Activated T-helper 17 cell treated with anti-CD3 and anti-CD28 coated beads, Interleukin-2, amount 50 U/mL, for 72 hours (primary cell): ENCODE data around the gene JOSD2. TPM values are rescaled to one million over a fixed set of nuclear protein-coding genes. Genes with fewer than 3 reads are reported as not detected.

Experiments used
- ATAC-seq: fragments of 150-1000 bp; cut with Tn5 transposase; replicated peaks from 2 replicates; pipeline ENCODE4 v1.10.0; 2021; ENCODE audit warnings: mild to moderate bottlenecking, moderate library complexity
- H3K27ac Mint-ChIP-seq: one replicate; pipeline ENCODE4 v1.8.0; 2022; ENCODE audit warnings: mixed read lengths
- H3K27me3 Mint-ChIP-seq: one replicate; pipeline ENCODE4 v1.8.0; 2022; ENCODE audit warnings: mixed read lengths
- H3K36me3 Mint-ChIP-seq: one replicate; pipeline ENCODE4 v1.8.0; 2022; ENCODE audit warnings: low read depth, mild to moderate bottlenecking, mixed read lengths
- H3K4me1 Mint-ChIP-seq: one replicate; pipeline ENCODE4 v1.8.0; 2022; ENCODE audit warnings: mixed read lengths
- H3K4me3 Mint-ChIP-seq: one replicate; pipeline ENCODE4 v1.8.0; 2022; ENCODE audit warnings: mild to moderate bottlenecking, mixed read lengths
- H3K9me3 Mint-ChIP-seq: one replicate; pipeline ENCODE4 v1.8.0; 2022; ENCODE audit warnings: mixed read lengths
- total RNA-seq, 2 donors: library from RNA; stranded (reverse); gene quantifications; one replicate each; pipeline ENCODE4 v1.2.3, GENCODE V29; 2022

The JOSD2 gene
- total RNA-seq, 2 donors from 2014 or later, result 37.5 to 45.8 TPM

DNA sequence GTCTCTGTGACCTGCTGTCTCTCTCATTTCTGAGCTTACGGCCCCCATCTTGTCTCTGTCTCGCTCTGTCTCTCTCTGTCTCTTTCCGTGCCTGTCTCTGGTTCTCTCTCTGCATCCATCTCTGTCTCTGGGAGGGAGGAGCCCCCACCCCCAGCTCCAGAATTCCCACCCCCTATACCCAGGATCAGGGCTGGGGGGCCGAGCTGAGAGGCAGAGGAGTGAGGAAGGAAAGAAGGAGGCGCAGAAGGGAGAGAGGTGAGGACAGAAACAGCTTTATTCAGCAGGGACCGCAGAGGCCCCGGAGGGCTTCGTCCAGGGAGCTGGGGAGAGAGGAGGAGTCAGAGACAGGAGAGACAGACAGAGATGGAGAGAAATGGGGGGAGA is 14.0 kb downstream of the JOSD2 start:
- Mint-ChIP-seq H3K27ac (no peak overlapping the region), H3K4me1 (peaks cover 12% of the 10 kb centered on the region), H3K4me3 (no peak overlapping the region), H3K9me3 (no peaks in the 10 kb centered on the region), H3K36me3 (no peaks in the 10 kb centered on the region), H3K27me3 (no peaks in the 10 kb centered on the region)
- ATAC-seq, result no peak

GRCh38 chr19:50496189-50497021 is 14.6 kb downstream of the JOSD2 start:
- Mint-ChIP-seq H3K27ac (no peak overlapping the region), H3K27me3 (no peaks in the 10 kb centered on the region), H3K4me1 (peaks cover 18% of the 10 kb centered on the region), H3K4me3 (no peak overlapping the region), H3K36me3 (no peaks in the 10 kb centered on the region), H3K9me3 (no peaks in the 10 kb centered on the region)
- ATAC-seq, result no peak

DNA sequence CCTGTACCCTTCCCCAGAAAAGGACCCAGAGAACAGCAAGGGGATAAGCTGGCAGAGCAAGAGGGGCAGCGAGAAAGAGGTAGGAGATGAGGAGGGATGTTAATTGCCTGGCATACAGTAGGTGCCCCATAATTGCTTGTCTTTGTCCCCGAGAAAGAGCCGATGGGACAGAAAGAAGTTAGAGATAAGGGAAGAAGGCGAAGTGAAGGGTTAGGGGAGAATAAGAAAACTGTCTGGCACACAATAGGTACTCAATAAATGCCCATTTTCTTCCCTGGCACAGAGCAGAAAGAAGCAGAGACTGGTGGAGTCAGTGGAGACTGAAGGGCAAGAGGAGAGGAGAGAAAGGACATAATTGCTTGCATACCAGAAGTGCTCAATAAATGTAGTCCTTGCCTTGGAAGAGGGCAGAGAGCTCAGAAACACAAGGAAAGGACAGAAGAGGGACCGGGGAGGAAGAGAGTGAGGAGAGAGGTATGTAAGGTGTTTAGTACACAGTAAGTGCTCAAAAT is 15.9 kb downstream of the JOSD2 start:
- H3K9me3 Mint-ChIP-seq, result no peaks in the 10 kb centered on the region
- H3K4me1 Mint-ChIP-seq, result peaks cover 27% of the 10 kb centered on the region
- H3K27me3 Mint-ChIP-seq, result no peaks in the 10 kb centered on the region
- H3K4me3 Mint-ChIP-seq, result no peak overlapping the region
- H3K27ac Mint-ChIP-seq, result peak overlapping the region; percentile 73
- ATAC-seq, result no peak
- no peaks in the 10 kb centered on the region for H3K36me3 Mint-ChIP-seq

GRCh38 chr19:50494186-50495019 is 16.6 kb downstream of the JOSD2 start:
- Mint-ChIP-seq H3K9me3 (no peaks in the 10 kb centered on the region), H3K27ac (peak overlapping the region; percentile 73), H3K36me3 (no peaks in the 10 kb centered on the region), H3K27me3 (no peaks in the 10 kb centered on the region), H3K4me1 (peaks cover 31% of the 10 kb centered on the region), H3K4me3 (no peak overlapping the region)
- ATAC-seq, result no peak

DNA sequence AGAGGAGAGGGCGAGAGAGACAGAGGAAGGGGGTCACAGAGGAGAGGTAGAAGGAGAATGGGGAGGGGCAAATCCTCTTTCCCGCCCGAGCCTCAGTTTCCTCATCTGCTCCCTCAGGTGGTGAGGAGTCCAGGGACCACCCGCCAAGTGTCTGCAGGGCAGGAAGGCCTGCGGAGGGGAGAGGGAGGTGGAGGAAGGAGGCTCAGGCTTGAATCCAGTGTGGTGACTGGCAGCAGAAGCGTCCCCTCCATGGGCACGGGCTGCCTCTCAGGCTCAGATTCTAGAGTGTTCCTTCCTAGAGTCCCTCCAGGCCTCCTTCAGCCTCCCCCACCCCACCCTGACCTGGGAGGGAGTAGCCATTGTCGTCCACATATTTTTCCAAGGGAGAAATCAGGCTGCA is 17.8 kb downstream of the JOSD2 start:
- Mint-ChIP-seq H3K9me3 (no peaks in the 10 kb centered on the region), H3K36me3 (no peaks in the 10 kb centered on the region), H3K4me3 (no peak overlapping the region), H3K27ac (no peak overlapping the region), H3K27me3 (no peaks in the 10 kb centered on the region), H3K4me1 (peaks cover 38% of the 10 kb centered on the region)
- no peak for ATAC-seq

GRCh38 chr19:50492303-50493052 is 18.5 kb downstream of the JOSD2 start:
- Mint-ChIP-seq H3K4me3 (peak overlapping the region; percentile 34), H3K36me3 (no peaks in the 10 kb centered on the region), H3K9me3 (no peaks in the 10 kb centered on the region), H3K4me1 (peaks cover 38% of the 10 kb centered on the region), H3K27me3 (no peaks in the 10 kb centered on the region), H3K27ac (peak overlapping the region; percentile 71)
- ATAC-seq, result peak; percentile 84

GRCh38 chr19:50490991-50491472 is 20.0 kb downstream of the JOSD2 start:
- no peaks in the 10 kb centered on the region for H3K9me3 Mint-ChIP-seq
- peaks cover 7% of the 10 kb centered on the region for H3K36me3 Mint-ChIP-seq
- H3K4me3 Mint-ChIP-seq, result no peak overlapping the region
- H3K27ac Mint-ChIP-seq, result peak overlapping the region; percentile 71
- H3K4me1 Mint-ChIP-seq, result peaks cover 38% of the 10 kb centered on the region
- ATAC-seq, result no peak
- no peaks in the 10 kb centered on the region for H3K27me3 Mint-ChIP-seq

DNA sequence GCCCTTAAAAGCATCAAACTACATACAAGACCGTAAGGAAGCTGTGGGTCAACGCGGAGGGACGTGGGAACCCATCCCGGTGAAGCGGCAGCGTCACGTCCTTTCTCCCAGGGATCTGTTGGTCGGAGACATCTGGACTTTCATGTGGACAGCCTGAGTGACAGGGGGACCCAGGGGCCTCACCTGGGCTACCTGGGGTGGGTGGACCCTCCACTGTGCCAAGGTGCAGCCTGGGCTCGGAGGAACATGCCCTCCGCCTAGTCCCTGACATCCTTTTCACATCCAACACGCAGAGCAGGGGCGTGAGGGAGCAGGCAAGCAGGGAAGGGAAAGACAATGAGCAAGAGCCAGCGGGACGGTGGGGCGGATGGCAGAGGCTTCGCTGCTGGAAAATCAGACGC is 20.6 kb downstream of the JOSD2 start:
- peaks cover 11% of the 10 kb centered on the region for H3K36me3 Mint-ChIP-seq
- H3K4me3 Mint-ChIP-seq, result no peak overlapping the region
- H3K27me3 Mint-ChIP-seq, result no peaks in the 10 kb centered on the region
- H3K9me3 Mint-ChIP-seq, result no peaks in the 10 kb centered on the region
- ATAC-seq, result no peak
- H3K4me1 Mint-ChIP-seq, result peaks cover 38% of the 10 kb centered on the region
- peak overlapping the region; percentile 71 for H3K27ac Mint-ChIP-seq

GRCh38 chr19:50489461-50490011 is 21.5 kb downstream of the JOSD2 start:
- H3K36me3 Mint-ChIP-seq, result peaks cover 20% of the 10 kb centered on the region
- H3K9me3 Mint-ChIP-seq, result no peaks in the 10 kb centered on the region
- H3K27me3 Mint-ChIP-seq, result no peaks in the 10 kb centered on the region
- H3K4me1 Mint-ChIP-seq, result peaks cover 36% of the 10 kb centered on the region
- H3K4me3 Mint-ChIP-seq, result no peak overlapping the region
- H3K27ac Mint-ChIP-seq, result peak overlapping the region; percentile 64
- no peak for ATAC-seq

GRCh38 chr19:50488389-50489194 is 22.4 kb downstream of the JOSD2 start:
- Mint-ChIP-seq H3K36me3 (peaks cover 29% of the 10 kb centered on the region), H3K27me3 (no peaks in the 10 kb centered on the region), H3K27ac (peak overlapping the region; percentile 64)

DNA sequence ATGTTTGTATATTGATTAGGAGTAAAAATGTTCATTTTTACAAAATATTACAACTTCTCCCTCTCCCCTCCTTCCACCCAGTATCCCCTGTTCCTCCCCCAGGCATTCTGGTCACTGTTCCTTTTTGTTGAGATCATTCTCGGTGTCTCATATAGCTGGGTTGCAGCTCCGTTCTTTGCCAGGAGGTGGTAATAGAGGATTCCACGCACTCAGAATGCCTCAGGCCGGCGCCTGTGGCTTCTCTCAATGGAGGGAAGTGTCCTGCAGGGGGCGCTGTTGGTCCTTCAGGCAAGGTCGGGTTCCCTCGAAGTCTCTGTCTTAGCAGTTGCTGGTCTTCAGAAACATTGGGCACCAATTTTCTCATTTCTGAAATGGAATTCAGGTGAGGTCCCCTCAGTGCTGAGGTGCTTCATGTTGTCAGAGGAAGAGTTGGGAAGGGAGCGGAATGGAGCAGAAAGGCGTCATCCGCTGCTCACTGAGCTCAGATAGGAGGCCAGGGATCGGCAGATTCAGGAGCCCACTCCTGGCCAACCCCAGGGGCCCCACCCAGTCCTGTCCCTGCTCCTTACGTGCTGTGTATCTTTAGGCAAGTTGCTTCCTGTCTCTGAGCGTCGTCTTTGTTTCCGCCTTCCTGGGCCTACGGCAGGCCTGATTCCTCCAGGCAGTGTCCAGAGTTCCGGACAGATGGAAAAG is 24.0 kb downstream of the JOSD2 start:
- Mint-ChIP-seq H3K4me1 (peaks cover 26% of the 10 kb centered on the region), H3K9me3 (no peaks in the 10 kb centered on the region), H3K36me3 (peaks cover 43% of the 10 kb centered on the region), H3K27me3 (no peaks in the 10 kb centered on the region), H3K4me3 (no peak overlapping the region), H3K27ac (no peak overlapping the region)
- ATAC-seq, result peak; percentile 39

More at GRCh38 chr19:50488389-50489194, 22.4 kb downstream of the JOSD2 start:
- Mint-ChIP-seq H3K4me1 (peaks cover 32% of the 10 kb centered on the region), H3K9me3 (no peaks in the 10 kb centered on the region), H3K4me3 (no peak overlapping the region)
- no peak for ATAC-seq

GRCh38 chr19:50485284-50485955 is 25.6 kb downstream of the JOSD2 start:
- H3K9me3 Mint-ChIP-seq, result no peaks in the 10 kb centered on the region
- H3K36me3 Mint-ChIP-seq, result peaks cover 50% of the 10 kb centered on the region
- peaks cover 13% of the 10 kb centered on the region for H3K4me1 Mint-ChIP-seq
- H3K4me3 Mint-ChIP-seq, result no peak overlapping the region
- ATAC-seq, result no peak
- H3K27ac Mint-ChIP-seq, result no peak overlapping the region
- no peaks in the 10 kb centered on the region for H3K27me3 Mint-ChIP-seq
